SU-DHL-6 (cell line): ENCODE measurements around the gene NLGN1.

Source experiments
- H2AFZ ChIP-seq: fragments of 200-600 bp; sonication (generic); 2 replicates; pipeline ENCODE4 v1.6.1; 2014; ENCODE audit warnings: low read depth, mild to moderate bottlenecking, moderate library complexity, mixed read lengths, antibody characterized with exemption, low read length; ENCODE audit not compliant: severe bottlenecking
- H3F3A ChIP-seq: fragments of 200-600 bp; shearing (Covaris generic); 2 replicates; pipeline ENCODE4 v1.6.0; 2016; ENCODE audit warnings: antibody characterized with exemption, mild to moderate bottlenecking; ENCODE audit not compliant: insufficient read depth
- H3K27ac ChIP-seq: fragments of 200-600 bp; sonication (generic); 2 replicates; pipeline ENCODE4 v1.5.1; 2016; ENCODE audit warnings: low read depth, mild to moderate bottlenecking, low read length, moderate library complexity, mixed read lengths
- H3K27me3 ChIP-seq: fragments of 200-600 bp; sonication (generic), shearing (Covaris generic); 2 replicates; pipeline ENCODE4 v1.6.0; 2014; ENCODE audit warnings: mild to moderate bottlenecking, low read length
- H3K36me3 ChIP-seq: fragments of 200-600 bp; sonication (generic); 2 replicates; pipeline ENCODE4 v1.6.1; 2014; ENCODE audit warnings: mild to moderate bottlenecking, low read length, mixed read lengths
- H3K4me2 ChIP-seq: fragments of 300-600, 200-600 bp; shearing (Covaris generic), sonication (generic); 2 replicates; pipeline ENCODE4 v1.6.0; 2014; ENCODE audit warnings: low read length, low read depth, mild to moderate bottlenecking; ENCODE audit not compliant: poor library complexity, severe bottlenecking
- H3K4me3 ChIP-seq: fragments of 200-600 bp; sonication (generic); 2 replicates; pipeline ENCODE4 v1.5.1; 2014; ENCODE audit warnings: antibody characterized with exemption, low read length, mild to moderate bottlenecking, mixed read lengths; ENCODE audit not compliant: insufficient read depth, poor library complexity, severe bottlenecking
- H3K79me2 ChIP-seq: fragments of 200-600 bp; sonication (generic); 2 replicates; pipeline ENCODE4 v1.6.1; 2014; ENCODE audit warnings: mild to moderate bottlenecking, low read length, moderate library complexity; ENCODE audit not compliant: insufficient read depth
- H3K9ac ChIP-seq: fragments of 200-600 bp; sonication (generic); 2 replicates; pipeline ENCODE4 v1.7.0; 2014; ENCODE audit warnings: mild to moderate bottlenecking, low read length
- H3K9me2 ChIP-seq: fragments of 200-600 bp; sonication (generic); replicated peaks from 2 replicates; pipeline ENCODE4 v1.6.1; 2014; ENCODE audit warnings: low read length; ENCODE audit not compliant: insufficient read depth
- H3K9me3 ChIP-seq: fragments of 200-600 bp; sonication (generic); 2 replicates; pipeline ENCODE4 v1.6.1; 2014; ENCODE audit warnings: low read length, mixed read lengths; ENCODE audit not compliant: insufficient read depth
- H4K20me1 ChIP-seq: fragments of 200-600 bp; sonication (generic); 2 replicates; pipeline ENCODE4 v1.6.1; 2014; ENCODE audit warnings: low read depth, mild to moderate bottlenecking, antibody characterized with exemption, low read length, moderate library complexity, mixed read lengths
- CTCF ChIP-seq: fragments of 200-600 bp; sonication (generic); IDR thresholded peaks from one replicate; pipeline ENCODE4 v1.5.1; 2017; ENCODE audit warnings: antibody characterized with exemption, mild to moderate bottlenecking, low read length, moderate library complexity; ENCODE audit not compliant: insufficient read depth, poor library complexity, severe bottlenecking
- EZH2phosphoT487 ChIP-seq: fragments of 200-600 bp; sonication (generic), shearing (Covaris generic); conservative IDR thresholded peaks from 2 replicates; pipeline ENCODE4 v1.6.1; 2018; ENCODE audit warnings: mild to moderate bottlenecking, antibody characterized with exemption, low read length, moderate library complexity, mixed read lengths

NLGN1 gene

GRCh38 chr3:173502983-173503568, 105.5 kb downstream of the NLGN1 start:
- Histone ChIP-seq H3K79me2 (no peaks in the 10 kb centered on the region), H3K9ac (no peak overlapping the region), H3F3A (no peaks in the 10 kb centered on the region), H3K9me3 (no peaks in the 10 kb centered on the region), H3K27ac (no peak overlapping the region), H4K20me1 (no peaks in the 10 kb centered on the region), H3K27me3 (no peaks in the 10 kb centered on the region), H2AFZ (no peak overlapping the region), H3K4me3 (no peak overlapping the region), H3K36me3 (no peaks in the 10 kb centered on the region), H3K9me2 (no peaks in the 10 kb centered on the region; the same call in 1 of the 2 replicates), H3K4me2 (no peak overlapping the region)
- TF ChIP-seq EZH2phosphoT487 (no peak), CTCF (no peak)

- Histone ChIP-seq H2AFZ (no peak overlapping the region), H3K27ac (no peak overlapping the region), H3K9ac (no peak overlapping the region), H4K20me1 (no peaks in the 10 kb centered on the region), H3K4me2 (no peak overlapping the region), H3K4me3 (no peak overlapping the region), H3K9me3 (no peaks in the 10 kb centered on the region), H3K9me2 (no peaks in the 10 kb centered on the region), H3K79me2 (no peaks in the 10 kb centered on the region), H3F3A (no peaks in the 10 kb centered on the region), H3K36me3 (no peaks in the 10 kb centered on the region), H3K27me3 (no peaks in the 10 kb centered on the region; the same call in 1 of the 2 replicates)
- TF ChIP-seq EZH2phosphoT487 (no peak), CTCF (no peak)
Observed at GRCh38 chr3:173510565-173510964, 113.0 kb downstream of the NLGN1 start.

- TF ChIP-seq EZH2phosphoT487, result no peak
- no peak for TF ChIP-seq CTCF
- H3K9me2 ChIP-seq, result no peaks in the 10 kb centered on the region
- no peaks in the 10 kb centered on the region for H3K79me2 ChIP-seq
- H3K9ac ChIP-seq, result no peak overlapping the region
- no peaks in the 10 kb centered on the region; the same call in 1 of the 2 replicates for H3K27me3 ChIP-seq
- H3K4me3 ChIP-seq, result no peak overlapping the region
- H3K27ac ChIP-seq, result no peak overlapping the region
- no peaks in the 10 kb centered on the region for H3K9me3 ChIP-seq
- no peaks in the 10 kb centered on the region for H4K20me1 ChIP-seq
- H3K4me2 ChIP-seq, result no peak overlapping the region
- H3F3A ChIP-seq, result no peaks in the 10 kb centered on the region
- no peak overlapping the region for H2AFZ ChIP-seq
- no peaks in the 10 kb centered on the region for H3K36me3 ChIP-seq
Observed at GRCh38 chr3:173513123-173513522, 115.6 kb downstream of the NLGN1 start.
